ENCODE results near the gene MYO3B. TPM values are rescaled to one million over a fixed set of nuclear protein-coding genes. Genes with fewer than 3 reads are reported as not detected.
A peak's percentile ranks its signal among the peaks of the same experiment; 100 is the strongest.
"Not testable (repeated sequence)": the region's sequence is repeated elsewhere in the genome, so short reads cannot be mapped to it uniquely, and the experiment has no call there.

Gene MYO3B
- total RNA-seq, 2 donors from 2014 or later = 0.05 to 0.32 TPM

DNA sequence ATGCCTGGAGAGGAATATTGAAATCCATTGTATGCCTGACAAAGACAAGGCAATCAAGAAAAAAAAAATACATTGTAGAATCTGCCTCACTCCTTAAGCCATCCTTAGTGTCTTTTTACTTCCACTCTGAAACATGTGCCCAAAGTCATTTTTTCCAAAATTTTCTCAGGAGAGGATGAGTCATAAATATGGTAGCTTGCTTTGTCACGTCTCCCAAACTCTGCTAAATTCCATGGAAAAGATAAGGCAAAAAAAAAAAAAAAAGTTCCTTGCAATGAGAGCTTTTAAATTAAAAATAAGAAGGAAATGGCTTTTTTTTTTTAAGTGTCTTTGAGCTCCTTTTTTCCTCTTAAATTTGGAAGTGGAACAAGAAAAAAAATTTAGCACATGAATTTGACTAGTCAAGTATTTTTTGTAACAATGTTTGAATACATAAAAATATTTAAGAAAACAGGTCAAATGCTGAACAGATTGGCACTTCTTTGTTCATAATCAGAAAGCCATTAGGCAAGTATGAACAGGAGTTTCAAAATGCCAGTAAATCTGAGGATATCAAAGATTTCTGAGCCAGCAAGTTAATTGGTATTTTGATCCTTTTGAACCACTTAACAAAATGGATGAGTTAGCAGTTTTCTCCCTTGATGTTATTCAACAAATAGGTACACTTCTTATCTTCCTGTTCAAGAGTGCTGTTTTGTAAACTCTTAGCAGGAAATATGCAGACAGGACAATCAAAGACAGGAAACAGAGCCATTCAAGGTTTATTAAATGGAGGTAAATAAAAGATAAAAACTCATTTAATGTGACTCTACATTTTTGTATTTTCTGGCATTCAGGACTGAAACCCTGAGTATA is 289.8 kb downstream of the MYO3B start:
- no peak overlapping the region for H3K27ac ChIP-seq
- no peaks in the 10 kb centered on the region for H3K36me3 ChIP-seq
- H3K27me3 ChIP-seq = no peaks in the 10 kb centered on the region
- TF ChIP-seq, protein P1, sequence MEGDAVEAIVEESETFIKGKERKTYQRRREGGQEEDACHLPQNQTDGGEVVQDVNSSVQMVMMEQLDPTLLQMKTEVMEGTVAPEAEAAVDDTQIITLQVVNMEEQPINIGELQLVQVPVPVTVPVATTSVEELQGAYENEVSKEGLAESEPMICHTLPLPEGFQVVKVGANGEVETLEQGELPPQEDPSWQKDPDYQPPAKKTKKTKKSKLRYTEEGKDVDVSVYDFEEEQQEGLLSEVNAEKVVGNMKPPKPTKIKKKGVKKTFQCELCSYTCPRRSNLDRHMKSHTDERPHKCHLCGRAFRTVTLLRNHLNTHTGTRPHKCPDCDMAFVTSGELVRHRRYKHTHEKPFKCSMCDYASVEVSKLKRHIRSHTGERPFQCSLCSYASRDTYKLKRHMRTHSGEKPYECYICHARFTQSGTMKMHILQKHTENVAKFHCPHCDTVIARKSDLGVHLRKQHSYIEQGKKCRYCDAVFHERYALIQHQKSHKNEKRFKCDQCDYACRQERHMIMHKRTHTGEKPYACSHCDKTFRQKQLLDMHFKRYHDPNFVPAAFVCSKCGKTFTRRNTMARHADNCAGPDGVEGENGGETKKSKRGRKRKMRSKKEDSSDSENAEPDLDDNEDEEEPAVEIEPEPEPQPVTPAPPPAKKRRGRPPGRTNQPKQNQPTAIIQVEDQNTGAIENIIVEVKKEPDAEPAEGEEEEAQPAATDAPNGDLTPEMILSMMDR (IDR thresholded peaks at IDR 0.05) = no peak
- no peak overlapping the region for H3K4me3 ChIP-seq
- H3K9ac ChIP-seq (ENCODE audit: low read depth in 2 of 2, low read length in 2 of 2) = no peak overlapping the region
- intact Hi-C loops (cut with DNase I) = no loop called here
- no peaks in the 10 kb centered on the region for H3K9me3 ChIP-seq
- no peaks in the 10 kb centered on the region for H3K4me1 ChIP-seq
- DNase-seq = no peak

DNA sequence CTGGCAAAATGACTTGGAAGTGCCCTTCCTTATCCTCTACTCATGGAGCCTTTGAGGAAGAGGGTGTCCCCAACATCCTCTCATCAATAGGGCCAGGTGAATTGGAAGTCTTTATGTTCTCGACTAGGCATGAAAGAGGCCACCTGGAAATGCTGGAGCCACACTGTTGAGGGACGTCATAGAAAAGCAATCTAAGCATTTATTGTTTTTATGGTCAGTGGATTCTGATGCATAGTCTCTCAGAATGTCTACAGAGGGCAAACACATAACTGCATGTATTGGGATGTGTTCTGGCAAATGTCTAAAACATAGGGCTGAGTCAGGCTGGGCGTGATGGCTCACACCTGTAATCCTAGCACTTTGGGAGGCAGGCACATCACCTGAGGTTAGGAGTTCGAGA is 290.6 kb downstream of the MYO3B start:
- H3K9ac ChIP-seq (ENCODE audit: low read depth in 2 of 2, low read length in 2 of 2) = no peak overlapping the region
- peak; percentile 11 for DNase-seq
- no peak overlapping the region for H3K27ac ChIP-seq
- no peaks in the 10 kb centered on the region for H3K4me1 ChIP-seq
- H3K4me3 ChIP-seq = no peak overlapping the region
- TF ChIP-seq, protein P1 (IDR thresholded peaks at IDR 0.05) = no peak
- no peaks in the 10 kb centered on the region for H3K9me3 ChIP-seq
- no peaks in the 10 kb centered on the region for H3K27me3 ChIP-seq
- no peaks in the 10 kb centered on the region for H3K36me3 ChIP-seq
- intact Hi-C loops (cut with DNase I) = no loop called here

DNA sequence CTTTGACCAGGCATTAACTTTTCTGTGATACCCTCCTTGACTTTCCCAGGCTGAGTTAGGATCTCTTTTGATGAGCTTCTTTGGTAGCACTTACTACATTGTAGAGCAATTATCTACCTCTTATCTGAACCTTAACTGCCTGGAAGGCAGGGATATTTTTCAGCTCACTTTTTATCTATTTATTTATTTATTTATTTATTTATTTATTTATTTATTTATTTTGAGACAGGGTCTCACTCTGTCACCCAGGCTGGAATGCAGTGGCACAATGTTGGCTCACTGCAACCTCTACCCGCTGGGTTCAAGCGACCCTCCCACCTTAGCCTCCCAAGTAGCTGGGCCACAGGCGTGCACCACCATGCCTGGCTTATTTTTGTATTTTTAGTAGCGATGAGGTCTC is 294.6 kb downstream of the MYO3B start:
- H3K27me3 ChIP-seq; H3K4me1 ChIP-seq; H3K27ac ChIP-seq; H3K9me3 ChIP-seq; H3K36me3 ChIP-seq; H3K4me3 ChIP-seq; H3K9ac ChIP-seq (ENCODE audit: low read depth in 2 of 2, low read length in 2 of 2); DNase-seq; intact Hi-C loops (cut with DNase I): not testable (repeated sequence)

DNA sequence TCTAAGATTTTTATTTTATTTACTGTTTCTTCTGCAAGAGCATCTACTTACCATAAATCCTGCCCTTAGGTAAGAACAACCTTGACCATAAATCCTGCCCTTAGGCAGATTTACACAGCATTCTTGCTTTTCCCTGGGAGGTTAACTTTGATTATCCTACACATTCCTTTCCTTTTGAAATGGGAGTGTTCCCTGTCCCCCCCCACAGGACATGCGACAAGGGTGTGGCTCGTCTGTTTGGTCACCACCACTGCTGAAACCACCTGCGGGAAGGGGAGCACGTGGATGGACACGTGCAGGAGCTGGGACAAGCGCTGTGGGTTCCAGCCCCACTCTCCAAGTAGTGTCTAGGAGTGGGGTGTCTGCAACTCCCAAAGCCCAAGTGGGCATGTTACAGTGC is 297.9 kb downstream of the MYO3B start:
- peak; percentile 44 for DNase-seq

DNA sequence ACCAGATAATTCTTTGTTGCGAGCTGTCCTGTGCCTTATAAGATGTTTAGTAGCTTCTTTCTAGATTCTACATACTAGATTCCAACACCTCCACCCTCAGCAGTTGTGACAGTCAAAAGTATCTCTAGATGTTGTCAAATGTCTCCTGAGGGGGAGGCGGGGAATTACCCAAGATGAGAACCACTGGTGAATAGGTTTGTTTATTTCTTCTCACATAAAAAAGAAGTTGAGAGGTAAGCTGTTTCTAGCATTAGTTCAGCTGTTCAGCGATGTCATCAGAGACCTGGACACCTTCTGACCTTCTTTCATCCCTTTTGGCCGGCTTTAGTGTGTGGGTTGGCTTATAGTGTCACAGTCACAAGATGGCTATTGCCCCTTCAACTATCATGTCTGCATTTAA is 299.7 kb downstream of the MYO3B start:
- no peak for DNase-seq
- no peaks in the 10 kb centered on the region for H3K36me3 ChIP-seq
- H3K4me1 ChIP-seq = no peaks in the 10 kb centered on the region
- H3K4me3 ChIP-seq = no peak overlapping the region
- TF ChIP-seq, protein P1 (IDR thresholded peaks at IDR 0.05) = no peak
- H3K9me3 ChIP-seq = no peaks in the 10 kb centered on the region
- H3K27ac ChIP-seq = no peak overlapping the region
- intact Hi-C loops (cut with DNase I) = no loop called here
- H3K9ac ChIP-seq (ENCODE audit: low read depth in 2 of 2, low read length in 2 of 2) = no peak overlapping the region
- H3K27me3 ChIP-seq = no peaks in the 10 kb centered on the region

More for the DNA sequence above, 297.9 kb downstream of the MYO3B start:
- Histone ChIP-seq H3K27me3 (no peaks in the 10 kb centered on the region), H3K4me3 (no peak overlapping the region), H3K36me3 (no peaks in the 10 kb centered on the region), H3K9me3 (no peaks in the 10 kb centered on the region), H3K27ac (no peak overlapping the region), H3K4me1 (no peaks in the 10 kb centered on the region), H3K9ac (ENCODE audit: low read depth in 2 of 2, low read length in 2 of 2) (no peak overlapping the region)
- TF ChIP-seq, protein P1 (IDR thresholded peaks at IDR 0.05) = no peak
- intact Hi-C loops (cut with DNase I) = no loop called here

DNA sequence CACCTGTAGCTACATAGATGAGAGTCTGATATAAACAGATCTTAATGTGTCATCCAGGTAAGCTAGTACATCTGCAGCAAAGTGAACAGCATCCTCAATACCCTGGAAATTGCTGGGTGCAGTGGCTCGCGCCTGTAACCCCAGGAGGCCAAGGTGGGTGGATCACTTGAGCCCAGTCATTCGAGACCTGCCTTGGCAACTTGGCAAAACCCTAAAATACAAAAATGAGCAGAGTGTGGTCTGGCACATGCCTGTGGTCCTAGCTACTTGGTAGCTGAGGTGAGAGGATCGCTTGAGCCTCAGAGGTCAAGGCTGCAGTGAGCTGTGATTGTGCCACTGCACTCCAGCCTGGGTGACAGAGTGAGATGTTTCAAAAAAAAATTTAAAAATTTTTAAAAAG is 303.3 kb downstream of the MYO3B start:
- no peaks in the 10 kb centered on the region for H3K36me3 ChIP-seq
- H3K4me1 ChIP-seq = no peaks in the 10 kb centered on the region
- no peak overlapping the region for H3K27ac ChIP-seq
- TF ChIP-seq, protein P1 (IDR thresholded peaks at IDR 0.05) = no peak
- intact Hi-C loops (cut with DNase I) = loop anchor here (10.0 kb wide), 1 partner anchor 334 kb away; the partner anchor contains the start of gene GAD1
- DNase-seq = peak; percentile 3
- no peak overlapping the region for H3K9ac ChIP-seq (ENCODE audit: low read depth in 2 of 2, low read length in 2 of 2)
- no peak overlapping the region for H3K4me3 ChIP-seq
- no peaks in the 10 kb centered on the region for H3K27me3 ChIP-seq
- H3K9me3 ChIP-seq = no peaks in the 10 kb centered on the region

All from colonic mucosa (tissue), 4 donors.